K562 (cell line): ENCODE measurements around the gene QSOX2. TPM values are rescaled to one million over a fixed set of nuclear protein-coding genes. Genes with fewer than 3 reads are reported as not detected.

ENCODE experiments used
- ATAC-seq: fragments of 200-7000 bp; cut with Tn5 transposase; 3 replicates; pipeline ENCODE4 v1.9.1; 2020; ENCODE audit warnings: moderate library complexity
- BruUV-seq: library from RNA; stranded (reverse); fragments of 400-500 nt; replicated peaks from 2 replicates; lab custom pipeline; 2021; lab: Mats Ljungman, UMichigan
- CTCF ChIA-PET: fragments of 300-600 bp; formaldehyde crosslinking; extraction: SDS; loops from one replicate; lab custom pipeline; 2021; ENCODE audit warnings: low intra/inter-chr PET ratio; lab: Yijun Ruan, JAX
- POLR2A ChIA-PET: fragments of 300-600, 350-650 bp; sonication (Branson Sonifier 250); formaldehyde crosslinking; extraction: SDS; loops from one replicate; lab custom pipeline; 2021; ENCODE audit warnings: antibody characterized with exemption, inconsistent platforms; lab: Yijun Ruan, JAX
- DNase-seq, 4 experiments: peaks; one replicate each; pipeline versions ENCODE4 v3.0.0 to v3.0.0-alpha.2; 2011 to 2018; ENCODE audit warnings: low spot score in 3 of 4, mixed read lengths in 3 of 4; ENCODE audit errors: extremely low read depth in 1 of 4
- FAIRE-seq: peaks from 2 replicates; lab custom pipeline; 2011; peaks lifted over from hg19 to GRCh38; lab: Jason Lieb, UNC
- H2AFZ ChIP-seq: 2 replicates; pipeline ENCODE4 v1.6.0; 2011; ENCODE audit warnings: low read depth, low read length, control low read depth, inconsistent platforms
- H3K27ac ChIP-seq: fragments of 200-600 bp; 3 replicates; pipeline ENCODE4 v1.8.0; 2011; ENCODE audit warnings: low read depth, mild to moderate bottlenecking, control low read depth, inconsistent platforms, low read length, moderate library complexity, mixed read lengths; ENCODE audit errors: extremely low read depth
- H3K27me3 ChIP-seq, 2 experiments: fragments of 300-600 bp in 1 of 2; 2 replicates in 1 of 2; 3 replicates in 1 of 2; pipeline versions ENCODE4 v1.6.0 to v1.8.0; 2011; ENCODE audit warnings: inconsistent platforms in 2 of 2, low read length in 2 of 2, mild to moderate bottlenecking in 1 of 2, mixed read lengths in 1 of 2, moderate library complexity in 1 of 2; ENCODE audit not compliant: control insufficient read depth in 2 of 2, insufficient read depth in 2 of 2
- H3K36me3 ChIP-seq: fragments of 300-600 bp; 3 replicates; pipeline ENCODE4 v1.8.0; 2011; ENCODE audit warnings: mild to moderate bottlenecking, low read length, inconsistent platforms; ENCODE audit not compliant: control insufficient read depth, insufficient read depth
- H3K4me1 ChIP-seq, 2 experiments: fragments of 200-600 bp in 1 of 2; replicated peaks in 1 of 2; 2 replicates in 1 of 2; 3 replicates in 1 of 2; pipeline versions ENCODE4 v1.5.1 to v1.8.0; 2011; ENCODE audit warnings: inconsistent platforms in 2 of 2, low read length in 2 of 2, mild to moderate bottlenecking in 1 of 2, mixed read lengths in 1 of 2, moderate library complexity in 1 of 2; ENCODE audit not compliant: control insufficient read depth in 2 of 2, insufficient read depth in 2 of 2
- H3K4me2 ChIP-seq: 2 replicates; pipeline ENCODE4 v1.6.1; 2011; ENCODE audit warnings: low read length, control low read depth, inconsistent platforms, mixed read lengths; ENCODE audit not compliant: insufficient read depth
- H3K4me3 ChIP-seq: fragments of 200-600 bp; sonication (generic), shearing (Covaris generic); 2 replicates; pipeline ENCODE4 v1.5.1; 2016; ENCODE audit warnings: control low read depth, inconsistent platforms
- H3K79me2 ChIP-seq: fragments of 200-600 bp; 3 replicates; pipeline ENCODE4 v1.8.0; 2011; ENCODE audit warnings: low read length, inconsistent platforms; ENCODE audit not compliant: control insufficient read depth, insufficient read depth
- H3K9ac ChIP-seq, 2 experiments: 2 replicates each; pipeline versions ENCODE4 v1.6.0 to v1.6.1; 2011; ENCODE audit warnings: low read depth in 2 of 2, low read length in 2 of 2, control low read depth in 1 of 2, inconsistent platforms in 1 of 2, mild to moderate bottlenecking in 1 of 2, mixed read lengths in 1 of 2; ENCODE audit not compliant: insufficient read depth in 1 of 2
- H3K9me1 ChIP-seq: one replicate; pipeline ENCODE4 v1.6.0; 2011; ENCODE audit warnings: inconsistent platforms, mild to moderate bottlenecking, low read length, moderate library complexity; ENCODE audit not compliant: control insufficient read depth, insufficient read depth
- H3K9me3 ChIP-seq: replicated peaks from 2 replicates; pipeline ENCODE4 v1.5.1; 2011; ENCODE audit warnings: low read depth, low read length, inconsistent platforms; ENCODE audit not compliant: control insufficient read depth, insufficient read depth
- H4K20me1 ChIP-seq: replicated peaks from 2 replicates; pipeline ENCODE4 v1.6.1; 2011; ENCODE audit warnings: low read length, inconsistent platforms, mixed read lengths; ENCODE audit not compliant: control insufficient read depth, insufficient read depth
- ASH1L ChIP-seq: fragments of 450-650 bp; IDR thresholded peaks from 2 replicates; pipeline ENCODE4 v1.6.1; 2018; ENCODE audit warnings: borderline replicate concordance, mild to moderate bottlenecking, low read depth; ENCODE audit not compliant: partially characterized antibody
- ETV1 ChIP-seq: fragments of 450-650 bp; conservative IDR thresholded peaks from 2 replicates; pipeline ENCODE4 v1.6.1; 2016; ENCODE audit warnings: missing genetic modification characterization, control low read depth, low read depth, missing compliant biosample characterization
- HES1 ChIP-seq: fragments of 450-650 bp; IDR thresholded peaks from 2 replicates; pipeline ENCODE4 v1.6.1; 2016; ENCODE audit warnings: low read depth, mild to moderate bottlenecking, moderate library complexity
- LARP7 ChIP-seq: fragments of 450-650 bp; IDR thresholded peaks from 2 replicates; pipeline ENCODE4 v1.6.1; 2016
- LCOR ChIP-seq: sonication (generic); formaldehyde crosslinking; IDR thresholded peaks from 2 replicates; pipeline ENCODE4 v1.8.0; 2022; ENCODE audit warnings: mild to moderate bottlenecking, missing genetic modification reagents
- NBN ChIP-seq: fragments of 450-650 bp; IDR thresholded peaks from 2 replicates; pipeline ENCODE4 v1.6.1; 2016; ENCODE audit warnings: low read depth, mild to moderate bottlenecking
- RERE ChIP-seq: sonication (generic); formaldehyde crosslinking; IDR thresholded peaks from 2 replicates; pipeline ENCODE4 v1.8.0; 2023; ENCODE audit warnings: missing genetic modification reagents, mild to moderate bottlenecking, borderline replicate concordance
- ZNF668 ChIP-seq: fragments of 250-450 bp; sonication (Bioruptor Pico); IDR thresholded peaks from 2 replicates; pipeline ENCODE4 v1.8.0; 2022; ENCODE audit warnings: mild to moderate bottlenecking, inconsistent platforms
- WGBS: fragments of 100-300 bp; shearing (Covaris generic); methylation state at CpG from one replicate; pipeline ENCODE4 v1.1.6; 2016; ENCODE audit warnings: low coverage, mixed read lengths; ENCODE audit not compliant: insufficient coverage; ENCODE audit errors: missing lambda C conversion rate; 5-methylcytosine and 5-hydroxymethylcytosine counted together
- in situ Hi-C: fragments of 300-500 bp; cut with MboI; formaldehyde crosslinking; loops from 4 replicates; pipeline ENCODE4 v1.15.0; 2018; ENCODE audit warnings: inconsistent platforms, mixed read lengths
- intact Hi-C: fragments of 100-400 bp; cut with micrococcal nuclease; formaldehyde crosslinking; loops from 2 replicates; pipeline ENCODE4 v1.14.2; 2022
- polyA plus RNA-seq, 8 experiments: library from polyadenylated mRNA; depleted of rRNA in 4 of 8; stranded (reverse) in 5 of 8; unstranded in 3 of 8; fragments of >200 nt; fragmentation: Nextera tagmentation in 2 of 8; fragmentation: Illumina TruSeq in 1 of 8; extraction: Ambion mirVana in 2 of 8; extraction: Trizol in 1 of 8; gene quantifications; 2 replicates each; pipeline versions ENCODE4 v1.2.1 to v1.2.3, GENCODE V29; 2011 to 2014; ENCODE audit warnings: inconsistent platforms in 1 of 8, missing spikeins in 1 of 8
- total RNA-seq, 7 experiments: library from RNA; depleted of rRNA in 6 of 7; stranded (reverse); fragments of >200 nt in 6 of 7; fragmentation: Illumina TruSeq in 2 of 7; extraction: Trizol in 2 of 7; gene quantifications; 2 replicates each; pipeline versions ENCODE4 v1.2.1 to v1.2.3, GENCODE V29; 2011 to 2021; ENCODE audit warnings: low replicate concordance in 1 of 7
- TF ChIP-seq, protein P1 (sequence below): fragments of 250-450 bp; sonication (Bioruptor Pico); IDR thresholded peaks from 2 replicates; pipeline ENCODE4 v1.4.0; 2020

QSOX2 gene
- total and polyA plus RNA-seq, 9 of the 15 experiments (the other 6 are each of a cell fraction or from before 2014, with no cell fraction given), result 0.51 to 23.7 (median 12.7) TPM

- Histone ChIP-seq H3K4me3 (no peak overlapping the region), H3K9me1 (no peaks in the 10 kb centered on the region)
- DNase-seq, result no peak
- POLR2A ChIA-PET, result interaction anchor here (0.5 to 0.6 kb wide), 2 partner anchors 24 to 84 kb away, joined by 3 to 4 read pairs; no protein-coding TSS in a partner anchor
- TF ChIP-seq, protein P1, sequence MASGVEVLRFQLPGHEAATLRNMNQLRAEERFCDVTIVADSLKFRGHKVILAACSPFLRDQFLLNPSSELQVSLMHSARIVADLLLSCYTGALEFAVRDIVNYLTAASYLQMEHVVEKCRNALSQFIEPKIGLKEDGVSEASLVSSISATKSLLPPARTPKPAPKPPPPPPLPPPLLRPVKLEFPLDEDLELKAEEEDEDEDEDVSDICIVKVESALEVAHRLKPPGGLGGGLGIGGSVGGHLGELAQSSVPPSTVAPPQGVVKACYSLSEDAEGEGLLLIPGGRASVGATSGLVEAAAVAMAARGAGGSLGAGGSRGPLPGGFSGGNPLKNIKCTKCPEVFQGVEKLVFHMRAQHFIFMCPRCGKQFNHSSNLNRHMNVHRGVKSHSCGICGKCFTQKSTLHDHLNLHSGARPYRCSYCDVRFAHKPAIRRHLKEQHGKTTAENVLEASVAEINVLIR (CRISPR knock-in tag), result no peak
- TF ChIP-seq RERE (CRISPR knock-in tag) (no peak), LCOR (no peak), ZNF668 (CRISPR knock-in tag) (no peak), HES1 (no peak), NBN (no peak), LARP7 (no peak), ETV1 (tag) (no peak), ASH1L (no peak)
- TF ChIP-seq, all 486 proteins: peak for 0
- ATAC-seq (no peak), FAIRE-seq (no peak)
- BruUV-seq, result no TSS peak
- 3% methylated on average over 15 of the region's 28 CpGs for WGBS
- Histone ChIP-seq H3K9me3 (no peaks in the 10 kb centered on the region), H4K20me1 (peaks cover 17% of the 10 kb centered on the region), H3K36me3 (no peaks in the 10 kb centered on the region), H3K79me2 (no peaks in the 10 kb centered on the region), H3K4me2 (no peak overlapping the region), H3K9ac (no peak overlapping the region), H2AFZ (no peak overlapping the region), H3K27ac (no peak overlapping the region), H3K4me1 (peaks cover 0 to 69% of the 10 kb centered on the region in 2 experiments; a peak in 2 of 5 replicates), H3K27me3 (peaks cover 21 to 65% of the 10 kb centered on the region in 2 experiments; a peak in 4 of 5 replicates)
- CTCF ChIA-PET, result interaction anchor here (0.7 to 3.9 kb wide), 3 partner anchors 31 to 1271 kb away, joined by 3 to 25 read pairs (median 3); no protein-coding TSS in a partner anchor
- intact Hi-C loops (no loop called here), in situ Hi-C loops (no loop called here)
Observed at GRCh38 chr9:136285501-136286358, 40.1 kb upstream of the QSOX2 start.
